ENCODE measurements around the gene PROC.

PROC gene

DNA sequence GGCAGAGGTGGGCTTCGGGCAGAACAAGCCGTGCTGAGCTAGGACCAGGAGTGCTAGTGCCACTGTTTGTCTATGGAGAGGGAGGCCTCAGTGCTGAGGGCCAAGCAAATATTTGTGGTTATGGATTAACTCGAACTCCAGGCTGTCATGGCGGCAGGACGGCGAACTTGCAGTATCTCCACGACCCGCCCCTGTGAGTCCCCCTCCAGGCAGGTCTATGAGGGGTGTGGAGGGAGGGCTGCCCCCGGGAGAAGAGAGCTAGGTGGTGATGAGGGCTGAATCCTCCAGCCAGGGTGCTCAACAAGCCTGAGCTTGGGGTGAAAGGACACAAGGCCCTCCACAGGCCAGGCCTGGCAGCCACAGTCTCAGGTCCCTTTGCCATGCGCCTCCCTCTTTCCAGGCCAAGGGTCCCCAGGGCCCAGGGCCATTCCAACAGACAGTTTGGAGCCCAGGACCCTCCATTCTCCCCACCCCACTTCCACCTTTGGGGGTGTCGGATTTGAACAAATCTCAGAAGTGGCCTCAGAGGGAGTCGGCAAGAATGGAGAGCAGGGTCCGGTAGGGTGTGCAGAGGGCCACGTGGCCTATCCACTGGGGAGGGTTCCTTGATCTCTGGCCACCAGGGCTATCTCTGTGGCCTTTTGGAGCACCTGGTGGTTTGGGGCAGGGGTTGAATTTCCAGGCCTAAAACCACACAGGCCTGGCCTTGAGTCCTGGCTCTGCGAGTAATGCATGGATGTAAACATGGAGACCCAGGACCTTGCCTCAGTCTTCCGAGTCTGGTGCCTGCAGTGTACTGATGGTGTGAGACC lies at the start of gene PROC:
Gene PROC, plus strand, starts transcription at position 128 of the 812 bp plus-strand sequence. CDS start 1,516 bp downstream, outside the sequence.
- no peak for DNase-seq (ENCODE audit: low spot score)

GRCh38 chr2:127370010-127370409 lies 48.2 kb upstream of the PROC start:
- DNase-seq (ENCODE audit: low spot score) = no peak

- DNase-seq (ENCODE audit: low spot score) = no peak
Measured at GRCh38 chr2:127371037-127371436, 47.2 kb upstream of the PROC start.

DNA sequence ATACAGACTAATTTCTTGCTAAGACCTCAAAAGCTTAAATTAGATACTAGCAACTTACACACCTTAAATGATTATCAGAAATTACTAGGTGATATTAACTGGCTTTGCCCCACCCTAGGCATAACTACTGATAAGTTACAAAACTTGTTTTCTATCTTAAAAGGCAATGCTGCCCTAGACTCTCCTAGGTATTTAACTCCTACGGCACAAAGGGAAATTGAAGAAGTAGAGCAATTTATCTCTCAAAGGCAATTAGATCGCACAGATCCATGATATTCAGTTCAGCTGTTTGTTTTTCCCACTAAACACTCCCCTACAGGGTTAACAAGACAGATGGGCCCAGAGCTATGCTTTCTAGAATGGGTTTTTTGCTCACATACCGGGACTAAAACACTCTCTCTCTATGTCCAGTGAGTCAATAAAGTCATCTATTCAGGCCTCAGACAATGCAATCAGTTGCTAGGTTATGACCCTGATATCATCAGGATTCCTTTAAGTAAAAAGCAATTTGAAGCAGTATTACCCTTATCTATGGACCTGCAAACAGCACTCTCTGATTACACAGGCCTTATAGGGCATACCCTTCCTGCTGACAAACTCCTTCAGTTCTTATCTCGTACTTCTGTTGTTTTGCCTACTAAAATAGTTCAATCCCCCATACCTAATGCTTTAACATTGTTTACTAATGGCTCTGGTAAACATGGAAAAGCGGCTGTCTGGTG lies 44.7 kb upstream of the PROC start:
- no peak for DNase-seq (ENCODE audit: low spot score)

DNA sequence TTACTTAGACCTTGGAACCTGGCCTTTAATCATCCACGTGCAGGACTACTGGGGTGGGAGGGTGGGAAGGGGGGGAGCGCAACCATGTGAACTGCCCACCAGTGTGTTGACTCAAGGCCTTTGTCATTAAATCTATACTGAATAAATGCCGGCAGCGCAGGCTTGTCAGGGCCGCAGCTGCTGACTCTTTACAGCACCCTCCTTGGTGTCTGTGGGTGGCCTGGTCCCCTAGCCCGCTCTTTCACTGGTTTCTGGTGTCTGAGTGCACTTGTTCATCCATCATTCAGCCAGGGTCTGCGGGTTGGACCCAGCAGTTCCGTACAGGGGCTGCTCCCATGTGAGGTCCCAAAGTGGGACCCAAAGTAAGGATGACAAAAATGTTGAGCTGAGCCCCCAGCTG lies 42.0 kb upstream of the PROC start:
- no peak for DNase-seq (ENCODE audit: low spot score)

GRCh38 chr2:127377262-127377661 lies 41.0 kb upstream of the PROC start:
- DNase-seq (ENCODE audit: low spot score) = no peak

- DNase-seq (ENCODE audit: low spot score) = no peak
Measured at GRCh38 chr2:127378720-127379119, 39.5 kb upstream of the PROC start.

GRCh38 chr2:127379712-127380355 lies 38.4 kb upstream of the PROC start:
- DNase-seq (ENCODE audit: low spot score) = no peak

DNA sequence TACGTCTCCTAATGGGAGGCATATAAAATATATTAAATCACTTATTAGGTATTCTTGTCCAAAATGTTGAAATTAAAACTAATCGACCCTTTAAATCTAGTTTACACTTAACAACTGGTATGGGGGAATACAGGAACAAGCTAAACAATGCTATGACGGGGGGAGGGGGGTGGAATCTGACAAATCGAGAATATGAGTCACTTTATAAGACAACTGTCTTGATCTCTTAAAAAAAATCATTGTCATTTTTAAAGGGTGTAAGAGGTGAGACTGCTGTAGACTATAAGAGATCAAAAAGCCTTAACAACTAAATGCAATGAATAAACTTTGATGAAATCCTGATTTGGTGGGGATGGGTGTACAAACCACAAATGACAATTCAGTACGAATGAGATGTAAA lies 36.5 kb upstream of the PROC start:
- DNase-seq (ENCODE audit: low spot score) = no peak

DNA sequence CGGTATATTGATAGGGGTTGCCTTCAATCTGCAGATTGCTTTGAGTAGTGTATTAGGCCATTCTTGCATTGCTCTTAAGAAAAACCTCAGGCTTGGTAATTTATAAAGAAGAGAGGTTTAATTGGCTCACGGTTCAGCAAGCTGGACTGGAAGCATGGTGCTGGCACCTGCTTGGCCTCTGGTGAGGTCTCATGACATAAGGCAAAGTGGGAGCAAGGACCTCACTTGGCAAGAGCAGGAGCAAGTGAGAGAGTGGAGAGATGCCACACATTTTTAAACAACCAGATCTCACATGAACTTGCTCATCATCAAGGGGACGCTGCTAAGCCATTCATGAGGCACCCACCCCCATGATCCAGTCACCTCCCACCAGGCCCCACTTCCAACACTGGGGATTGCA lies 35.4 kb upstream of the PROC start:
- no peak for DNase-seq (ENCODE audit: low spot score)

- no peak for DNase-seq (ENCODE audit: low spot score)
Measured at GRCh38 chr2:127384529-127384928, 33.7 kb upstream of the PROC start.

DNA sequence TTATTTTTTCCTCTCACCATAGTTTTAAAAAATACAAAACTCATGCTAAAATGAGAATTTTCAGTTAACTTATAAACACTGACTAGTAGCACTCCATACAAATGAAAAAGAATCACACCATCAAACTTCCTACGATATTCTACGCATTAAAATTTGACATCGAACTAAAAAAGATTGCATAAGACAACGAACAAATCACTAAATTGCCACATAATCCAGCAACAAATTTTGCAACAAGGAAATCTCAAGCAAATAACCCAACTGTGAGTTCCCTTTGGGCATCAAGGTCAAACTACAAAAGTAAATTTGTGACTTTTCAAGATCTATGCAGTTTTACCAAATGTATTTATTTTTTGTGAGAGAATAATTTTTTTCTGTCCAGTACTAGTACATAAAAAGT lies 32.0 kb upstream of the PROC start:
- no peak for DNase-seq (ENCODE audit: low spot score)

GRCh38 chr2:127386764-127387654 lies 31.2 kb upstream of the PROC start:
- peak; percentile 80 for DNase-seq (ENCODE audit: low spot score)

DNA sequence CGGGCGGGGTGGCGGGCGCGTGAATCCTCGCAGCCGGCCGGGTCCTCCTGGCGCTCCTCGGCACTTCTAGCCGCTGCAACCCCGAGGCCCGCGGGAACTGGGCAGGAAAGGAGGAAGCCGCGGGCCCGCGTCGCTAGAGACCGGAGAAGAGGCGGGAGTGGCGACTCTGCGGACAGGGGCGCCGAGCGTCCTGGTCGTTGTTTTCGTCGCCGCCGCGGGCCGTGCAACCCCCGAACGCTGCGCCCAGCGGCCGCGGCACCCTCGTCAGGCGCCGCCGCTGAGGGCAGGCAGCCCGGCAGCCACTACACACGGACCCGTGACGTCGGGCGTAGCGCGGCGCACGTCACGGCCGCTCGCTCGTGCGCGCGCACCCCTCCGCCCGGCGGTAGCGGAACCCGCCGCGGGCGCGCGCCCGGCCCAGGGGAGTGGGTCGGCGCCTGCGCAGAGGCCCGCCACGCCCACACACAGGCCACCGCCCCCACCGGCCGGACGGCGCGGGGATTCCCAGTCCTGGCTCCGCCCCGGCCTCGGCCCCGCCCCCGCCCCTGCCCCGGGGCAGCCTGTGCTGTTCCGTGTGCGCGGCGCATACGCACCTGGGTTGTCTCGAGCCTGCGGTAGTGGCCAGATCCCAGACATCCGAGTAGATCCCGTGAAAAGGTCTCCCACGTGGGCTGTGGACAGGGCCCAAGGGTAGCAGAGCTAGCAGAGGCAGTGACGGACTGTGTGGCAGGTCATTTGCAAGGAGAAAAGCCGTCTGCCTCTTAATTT lies 30.4 kb upstream of the PROC start, which contains the start of gene MAP3K2:
Gene MAP3K2, minus strand, starts transcription at position 321 of the 768 bp plus-strand sequence. CDS start 44,846 bp downstream, outside the sequence.
- DNase-seq (ENCODE audit: low spot score) = peak; percentile 90

DNA sequence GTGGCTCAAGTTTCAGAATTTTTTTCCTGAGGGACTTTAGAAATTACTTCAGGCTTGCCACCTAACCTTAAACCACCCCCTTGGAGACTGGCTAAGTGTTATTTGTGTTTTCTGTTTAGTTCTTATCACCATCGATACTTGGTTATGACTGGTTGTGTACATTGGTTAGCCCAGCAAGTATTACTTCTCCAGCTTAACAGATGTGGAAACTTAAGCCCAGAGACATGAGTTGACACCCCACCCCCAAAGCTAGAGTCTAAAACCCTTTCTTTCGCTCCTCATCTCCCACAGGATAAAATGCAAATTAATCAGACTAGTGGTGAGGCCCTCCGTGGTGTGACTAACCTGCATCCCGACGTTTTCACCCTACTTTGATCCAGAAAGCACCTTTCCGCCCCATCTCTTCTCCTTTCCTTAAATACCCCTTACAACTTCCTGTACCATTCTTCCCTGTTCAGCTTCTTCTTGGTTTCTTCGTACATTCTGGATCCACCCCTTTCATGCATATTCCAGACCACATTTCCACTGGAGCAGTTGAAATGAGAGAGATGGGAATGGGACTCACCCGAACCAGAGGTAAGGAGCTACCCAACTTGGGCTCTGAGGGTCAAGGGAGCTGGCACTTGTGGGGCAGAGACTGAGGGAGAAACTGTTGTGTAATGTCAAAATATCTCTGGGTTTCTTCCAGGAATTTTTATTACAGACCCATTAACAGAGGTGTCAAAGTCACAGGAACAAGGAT lies 29.6 kb upstream of the PROC start:
- DNase-seq (ENCODE audit: low spot score) = no peak

- no peak for DNase-seq (ENCODE audit: low spot score)
Measured at GRCh38 chr2:127389778-127390435, 28.3 kb upstream of the PROC start.

DNA sequence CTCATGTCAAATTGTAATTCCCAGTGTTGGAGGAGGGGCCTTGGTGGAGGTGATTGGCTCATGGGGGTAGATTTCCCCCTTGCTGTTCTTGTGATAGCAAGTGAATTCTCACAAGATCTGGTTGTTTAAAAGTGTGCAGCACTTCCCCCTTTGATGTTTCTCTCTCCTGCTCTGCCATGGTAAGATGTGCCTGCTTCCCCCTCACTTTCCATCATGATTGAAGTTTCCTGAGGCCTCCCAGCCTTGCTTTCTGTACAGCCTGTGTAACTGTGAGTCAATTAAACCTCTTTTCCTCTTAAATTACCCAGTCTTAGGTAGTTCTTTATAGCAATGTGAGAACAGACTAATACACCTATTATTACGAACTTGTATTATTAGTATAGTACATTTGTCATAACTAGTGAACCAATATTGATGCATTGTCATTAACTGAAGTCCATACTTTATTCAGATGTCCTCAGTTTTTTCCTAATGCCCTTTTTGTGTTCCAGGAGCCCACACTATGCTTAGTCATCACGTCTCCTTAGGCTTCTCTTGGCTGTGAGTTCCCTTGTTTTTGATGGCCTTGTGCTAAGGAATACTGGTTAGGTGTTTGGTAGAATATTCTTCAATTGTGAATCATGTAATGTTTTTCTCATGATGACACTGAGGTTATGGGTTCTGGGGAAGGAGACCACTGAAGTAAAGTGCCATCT lies 25.9 kb upstream of the PROC start:
- no peak for DNase-seq (ENCODE audit: low spot score)

DNA sequence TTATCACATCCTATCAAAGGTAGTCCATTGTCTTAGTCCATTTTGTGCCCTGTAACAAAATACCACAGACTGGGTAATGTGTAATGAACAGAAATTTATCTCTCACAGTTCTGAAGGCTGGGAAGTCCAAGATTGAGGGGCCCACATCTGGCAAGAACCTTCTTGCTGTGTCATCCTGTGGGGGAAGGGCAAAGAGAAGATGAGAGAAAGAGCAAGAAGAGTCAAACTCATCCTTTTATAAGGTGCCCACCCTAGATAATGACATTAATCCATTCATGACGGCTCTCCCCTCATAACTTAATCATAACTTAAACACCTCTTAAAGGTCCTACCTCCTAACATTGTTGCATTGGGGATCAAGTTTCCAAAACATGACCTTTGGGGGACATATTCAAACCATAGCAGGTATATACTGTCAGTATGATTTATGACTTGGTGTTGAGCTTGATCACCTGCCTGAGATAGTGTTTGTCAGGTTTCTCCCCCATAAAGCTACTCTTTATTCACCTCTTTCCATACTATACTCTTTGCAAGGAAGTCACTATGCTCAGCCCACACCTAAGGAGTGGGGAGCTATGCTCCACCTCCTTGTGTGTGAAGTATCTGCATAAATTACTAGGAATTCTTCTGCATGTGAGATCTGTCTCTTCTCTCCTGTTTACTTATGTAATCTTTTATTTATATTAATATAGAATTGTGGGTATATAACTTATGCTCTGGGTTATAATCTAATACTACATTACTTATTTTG lies 25.2 kb upstream of the PROC start:
- DNase-seq (ENCODE audit: low spot score) = no peak

Measured in pons (tissue), 1 donor.